Gastroesophageal sphincter (tissue), 3 donors: ENCODE results near the gene CLIP2.

Experiments
- EP300 ChIP-seq: sonication (generic); formaldehyde crosslinking; IDR thresholded peaks from one replicate; pipeline ENCODE4 v1.6.1; 2017; ENCODE audit warnings: antibody characterized with exemption, mild to moderate bottlenecking
- POLR2A ChIP-seq, 2 donors: fragments of 450-650 bp; IDR thresholded peaks; one replicate each; pipeline ENCODE4 v1.6.1; 2017; ENCODE audit warnings: antibody characterized with exemption in 2 of 2, mild to moderate bottlenecking in 2 of 2, moderate library complexity in 1 of 2
- POLR2AphosphoS5 ChIP-seq: sonication (generic); formaldehyde crosslinking; IDR thresholded peaks from one replicate; pipeline ENCODE4 v1.6.1; 2017; ENCODE audit warnings: antibody characterized with exemption
- TF ChIP-seq, protein P1 (sequence below), 4 experiments: fragments of 200-600 bp in 2 of 4; fragments of 450-650 bp in 2 of 4; sonication (generic) in 1 of 4; IDR thresholded peaks; one replicate each; pipeline ENCODE4 v1.5.1; 2017 to 2019; ENCODE audit warnings: antibody characterized with exemption in 4 of 4, mild to moderate bottlenecking in 2 of 4, moderate library complexity in 2 of 4

DNA sequence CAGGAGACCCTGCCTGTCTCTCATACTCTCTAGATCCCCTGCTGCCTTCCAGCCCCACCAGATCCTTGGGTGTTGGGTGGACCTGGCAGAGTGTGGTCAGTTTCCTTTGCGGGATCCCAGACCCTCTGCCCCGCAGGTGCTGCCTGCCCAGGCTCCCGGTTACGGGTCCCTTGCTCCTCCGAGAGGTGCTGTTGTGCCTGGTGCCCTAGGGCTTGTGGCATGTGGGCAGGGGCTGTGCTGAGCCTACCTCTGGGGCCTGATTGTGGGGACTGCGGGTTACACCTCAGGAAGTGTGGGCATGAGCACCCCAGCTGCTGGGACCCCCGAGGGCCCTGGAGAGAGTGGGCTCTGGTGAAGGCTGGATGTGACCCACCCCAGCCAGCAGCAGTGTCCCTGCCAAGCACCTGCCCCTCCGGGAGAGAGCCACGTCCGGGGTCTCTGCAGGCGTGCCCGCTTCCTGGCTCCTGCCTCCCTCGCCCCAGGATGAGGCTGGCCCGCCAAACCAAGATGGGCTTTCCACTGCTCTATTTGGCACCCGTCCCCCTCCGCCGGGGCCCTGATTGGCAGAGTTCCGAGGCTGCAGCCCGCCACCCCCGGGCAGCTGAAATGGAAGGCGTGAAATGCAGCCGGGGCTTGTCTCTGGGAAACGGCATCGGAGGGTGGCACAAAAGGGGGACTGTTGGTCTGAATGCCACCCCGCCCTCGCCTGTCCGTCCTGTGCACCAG is 17.0 kb downstream of the CLIP2 start:
- TF ChIP-seq POLR2AphosphoS5 = no peak
- TF ChIP-seq, protein P1, sequence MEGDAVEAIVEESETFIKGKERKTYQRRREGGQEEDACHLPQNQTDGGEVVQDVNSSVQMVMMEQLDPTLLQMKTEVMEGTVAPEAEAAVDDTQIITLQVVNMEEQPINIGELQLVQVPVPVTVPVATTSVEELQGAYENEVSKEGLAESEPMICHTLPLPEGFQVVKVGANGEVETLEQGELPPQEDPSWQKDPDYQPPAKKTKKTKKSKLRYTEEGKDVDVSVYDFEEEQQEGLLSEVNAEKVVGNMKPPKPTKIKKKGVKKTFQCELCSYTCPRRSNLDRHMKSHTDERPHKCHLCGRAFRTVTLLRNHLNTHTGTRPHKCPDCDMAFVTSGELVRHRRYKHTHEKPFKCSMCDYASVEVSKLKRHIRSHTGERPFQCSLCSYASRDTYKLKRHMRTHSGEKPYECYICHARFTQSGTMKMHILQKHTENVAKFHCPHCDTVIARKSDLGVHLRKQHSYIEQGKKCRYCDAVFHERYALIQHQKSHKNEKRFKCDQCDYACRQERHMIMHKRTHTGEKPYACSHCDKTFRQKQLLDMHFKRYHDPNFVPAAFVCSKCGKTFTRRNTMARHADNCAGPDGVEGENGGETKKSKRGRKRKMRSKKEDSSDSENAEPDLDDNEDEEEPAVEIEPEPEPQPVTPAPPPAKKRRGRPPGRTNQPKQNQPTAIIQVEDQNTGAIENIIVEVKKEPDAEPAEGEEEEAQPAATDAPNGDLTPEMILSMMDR (IDR thresholded peaks at IDR 0.05) = no peak
- TF ChIP-seq POLR2A (IDR thresholded peaks at IDR 0.05) = no peak
- TF ChIP-seq EP300 = no peak
